Measurements from ENCODE around the gene GBP3.

- TF ChIP-seq, protein P1, sequence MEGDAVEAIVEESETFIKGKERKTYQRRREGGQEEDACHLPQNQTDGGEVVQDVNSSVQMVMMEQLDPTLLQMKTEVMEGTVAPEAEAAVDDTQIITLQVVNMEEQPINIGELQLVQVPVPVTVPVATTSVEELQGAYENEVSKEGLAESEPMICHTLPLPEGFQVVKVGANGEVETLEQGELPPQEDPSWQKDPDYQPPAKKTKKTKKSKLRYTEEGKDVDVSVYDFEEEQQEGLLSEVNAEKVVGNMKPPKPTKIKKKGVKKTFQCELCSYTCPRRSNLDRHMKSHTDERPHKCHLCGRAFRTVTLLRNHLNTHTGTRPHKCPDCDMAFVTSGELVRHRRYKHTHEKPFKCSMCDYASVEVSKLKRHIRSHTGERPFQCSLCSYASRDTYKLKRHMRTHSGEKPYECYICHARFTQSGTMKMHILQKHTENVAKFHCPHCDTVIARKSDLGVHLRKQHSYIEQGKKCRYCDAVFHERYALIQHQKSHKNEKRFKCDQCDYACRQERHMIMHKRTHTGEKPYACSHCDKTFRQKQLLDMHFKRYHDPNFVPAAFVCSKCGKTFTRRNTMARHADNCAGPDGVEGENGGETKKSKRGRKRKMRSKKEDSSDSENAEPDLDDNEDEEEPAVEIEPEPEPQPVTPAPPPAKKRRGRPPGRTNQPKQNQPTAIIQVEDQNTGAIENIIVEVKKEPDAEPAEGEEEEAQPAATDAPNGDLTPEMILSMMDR (IDR thresholded peaks at IDR 0.05) = no peak
- TF ChIP-seq POLR2A (IDR thresholded peaks at IDR 0.05) = no peak
- TF ChIP-seq EP300 (IDR thresholded peaks at IDR 0.05) = no peak
- TF ChIP-seq POLR2AphosphoS5 (IDR thresholded peaks at IDR 0.05) = no peak
These were observed 38.1 kb downstream of the GBP3 start for GRCh38 chr1:88984569-88984968.
